ENCODE results near the gene HOXB2.

DNA sequence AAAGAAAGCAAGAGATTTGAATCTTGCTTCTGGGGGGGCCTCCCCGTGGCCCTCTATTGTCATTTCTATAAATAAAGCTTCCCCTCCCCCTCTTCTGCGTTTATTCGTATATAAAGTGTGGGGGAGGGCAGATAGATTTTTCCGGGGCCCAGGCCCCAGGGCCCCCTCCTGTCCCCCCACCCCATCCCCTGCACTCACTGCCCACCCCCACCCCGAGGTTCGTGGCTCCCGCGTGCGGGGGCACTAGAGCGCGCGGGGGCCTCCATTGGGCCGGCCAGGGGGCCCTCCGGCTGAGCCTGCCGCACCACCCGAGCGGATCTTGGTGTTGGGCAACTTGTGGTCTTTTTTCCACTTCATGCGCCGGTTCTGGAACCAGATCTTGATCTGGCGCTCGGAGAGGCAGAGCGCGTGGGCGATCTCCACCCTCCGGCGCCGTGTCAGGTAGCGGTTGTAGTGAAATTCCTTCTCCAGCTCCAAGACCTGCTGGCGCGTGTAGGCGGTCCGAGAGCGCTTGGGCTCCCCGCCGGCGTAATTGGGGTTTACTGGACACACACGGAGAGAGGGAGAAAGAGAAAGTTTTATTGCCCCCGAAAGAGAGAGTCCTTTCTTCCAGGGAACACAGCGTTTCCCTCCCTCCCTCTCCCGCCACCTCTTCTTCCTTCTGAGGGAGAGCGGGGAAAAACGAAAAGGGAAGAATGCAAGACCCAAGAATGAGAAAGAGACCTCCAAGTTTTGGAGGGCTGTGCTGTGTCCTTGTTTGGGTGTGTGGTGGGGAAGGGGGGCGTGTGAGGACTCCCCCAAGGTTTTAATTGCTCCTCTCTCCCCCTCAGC lies 31.8 kb upstream of the HOXB2 start:
- TF ChIP-seq POLR2AphosphoS5 (IDR thresholded peaks at IDR 0.05) (no peak), POLR2A (IDR thresholded peaks at IDR 0.05) (no peak)
- TF ChIP-seq, protein P1, sequence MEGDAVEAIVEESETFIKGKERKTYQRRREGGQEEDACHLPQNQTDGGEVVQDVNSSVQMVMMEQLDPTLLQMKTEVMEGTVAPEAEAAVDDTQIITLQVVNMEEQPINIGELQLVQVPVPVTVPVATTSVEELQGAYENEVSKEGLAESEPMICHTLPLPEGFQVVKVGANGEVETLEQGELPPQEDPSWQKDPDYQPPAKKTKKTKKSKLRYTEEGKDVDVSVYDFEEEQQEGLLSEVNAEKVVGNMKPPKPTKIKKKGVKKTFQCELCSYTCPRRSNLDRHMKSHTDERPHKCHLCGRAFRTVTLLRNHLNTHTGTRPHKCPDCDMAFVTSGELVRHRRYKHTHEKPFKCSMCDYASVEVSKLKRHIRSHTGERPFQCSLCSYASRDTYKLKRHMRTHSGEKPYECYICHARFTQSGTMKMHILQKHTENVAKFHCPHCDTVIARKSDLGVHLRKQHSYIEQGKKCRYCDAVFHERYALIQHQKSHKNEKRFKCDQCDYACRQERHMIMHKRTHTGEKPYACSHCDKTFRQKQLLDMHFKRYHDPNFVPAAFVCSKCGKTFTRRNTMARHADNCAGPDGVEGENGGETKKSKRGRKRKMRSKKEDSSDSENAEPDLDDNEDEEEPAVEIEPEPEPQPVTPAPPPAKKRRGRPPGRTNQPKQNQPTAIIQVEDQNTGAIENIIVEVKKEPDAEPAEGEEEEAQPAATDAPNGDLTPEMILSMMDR (IDR thresholded peaks at IDR 0.05), result no peak

Measured in prostate gland (tissue), 2 donors.